ENCODE measurements around the gene EDEM3. TPM values are rescaled to one million over a fixed set of nuclear protein-coding genes. Genes with fewer than 3 reads are reported as not detected.

The EDEM3 gene
- total RNA-seq, 4 donors from 2014 or later: 28.1 to 57.0 (median 42.7) TPM

GRCh38 chr1:184664661-184665060 is 90.0 kb downstream of the EDEM3 start:
- H3K36me3 ChIP-seq: no peaks in the 10 kb centered on the region
- no peak overlapping the region for H3K4me3 ChIP-seq
- no peaks in the 10 kb centered on the region for H3K9me3 ChIP-seq
- intact Hi-C loops (cut with DNase I; ENCODE audit: low total_unique reads): loop anchor here (5.0 to 10.0 kb wide), 2 partner anchors 277 to 590 kb away; partner anchors contain the start of gene C1orf21
- in situ Hi-C loops (cut with MboI; ENCODE audit: low pct_ligation_motif_present in 1 of 4, low pct_unique_long_range_greater_than_20kb in 1 of 4, low sequenced_read_pairs in 3 of 4): loop anchor here (5.0 to 25.0 kb wide), 5 partner anchors 277 to 587 kb away; partner anchors contain the start of gene C1orf21 (in 2 of the 4)
- DNase-seq: no peak
- H3K4me1 ChIP-seq: peaks cover 7 to 21% (median 11%) of the 10 kb centered on the region in 4 donors
- WGBS, 2 donors (ENCODE audit: low coverage in 1 of 2): 86% methylated on average over 15 of the region's 15 CpGs; no CpG with 5 or more reads in 1 of the 2 donors
- TF ChIP-seq POLR2A (IDR thresholded peaks at IDR 0.05) (no peak), CTCF (IDR thresholded peaks at IDR 0.05) (no peak), POLR2AphosphoS5 (IDR thresholded peaks at IDR 0.05) (no peak), EP300 (IDR thresholded peaks at IDR 0.05; ENCODE audit: low read depth) (no peak)
- H3K27ac ChIP-seq: no peak overlapping the region
- H3K27me3 ChIP-seq: no peaks in the 10 kb centered on the region

GRCh38 chr1:184664042-184664660 is 90.5 kb downstream of the EDEM3 start:
- Histone ChIP-seq H3K4me3 (peak overlapping the region in 3 of 4 donors; percentile 24 to 46 (median 26)), H3K36me3 (no peaks in the 10 kb centered on the region), H3K27me3 (no peaks in the 10 kb centered on the region), H3K4me1 (peaks cover 7 to 21% (median 11%) of the 10 kb centered on the region in 4 donors), H3K9me3 (no peaks in the 10 kb centered on the region), H3K27ac (peak overlapping the region in 1 of 4 donors; percentile 20)
- in situ Hi-C loops (cut with MboI; ENCODE audit: low pct_ligation_motif_present in 1 of 4, low pct_unique_long_range_greater_than_20kb in 1 of 4, low sequenced_read_pairs in 3 of 4): loop anchor here (25.0 kb wide), 4 partner anchors 277 to 577 kb away; partner anchors contain the start of gene C1orf21 (in 2 of the 4)
- DNase-seq: peak; percentile 79
- no peak for TF ChIP-seq POLR2A (IDR thresholded peaks at IDR 0.05)
- TF ChIP-seq CTCF (IDR thresholded peaks at IDR 0.05): peak; percentile 88 to 97 (median 93)
- WGBS, 2 donors (ENCODE audit: low coverage in 1 of 2): 36 to 45% methylated on average over 5 to 20 of the region's 40 CpGs
- intact Hi-C loops (cut with DNase I; ENCODE audit: low total_unique reads): loop anchor here (5.0 to 10.0 kb wide), 2 partner anchors 277 to 589 kb away; partner anchors contain the start of gene C1orf21

GRCh38 chr1:184661801-184662200 is 92.9 kb downstream of the EDEM3 start:
- Histone ChIP-seq H3K4me1 (peaks cover 7 to 21% (median 11%) of the 10 kb centered on the region in 4 donors), H3K27me3 (no peaks in the 10 kb centered on the region), H3K36me3 (no peaks in the 10 kb centered on the region), H3K4me3 (no peak overlapping the region), H3K9me3 (no peaks in the 10 kb centered on the region), H3K27ac (no peak overlapping the region)
- DNase-seq: no peak
- intact Hi-C loops (cut with DNase I; ENCODE audit: low total_unique reads) (loop anchor here (5.0 to 10.0 kb wide), 2 partner anchors 274 to 587 kb away; partner anchors contain the start of gene C1orf21), in situ Hi-C loops (cut with MboI; ENCODE audit: low pct_ligation_motif_present in 1 of 4, low pct_unique_long_range_greater_than_20kb in 1 of 4, low sequenced_read_pairs in 3 of 4) (loop anchor here (25.0 kb wide), 4 partner anchors 274 to 574 kb away; partner anchors contain the start of gene C1orf21 (in 2 of the 4))
- TF ChIP-seq CTCF (IDR thresholded peaks at IDR 0.05): no peak
- TF ChIP-seq EP300 (IDR thresholded peaks at IDR 0.05; ENCODE audit: low read depth): no peak
- TF ChIP-seq POLR2AphosphoS5 (IDR thresholded peaks at IDR 0.05): no peak
- TF ChIP-seq POLR2A (IDR thresholded peaks at IDR 0.05): no peak
- 3 to 67% methylated on average over 1 of the region's 1 CpG for WGBS, 2 donors (ENCODE audit: low coverage in 1 of 2)

- no peak for TF ChIP-seq POLR2AphosphoS5 (IDR thresholded peaks at IDR 0.05)
- TF ChIP-seq POLR2A (IDR thresholded peaks at IDR 0.05): no peak
- TF ChIP-seq CTCF (IDR thresholded peaks at IDR 0.05): no peak
- no peak for TF ChIP-seq EP300 (IDR thresholded peaks at IDR 0.05; ENCODE audit: low read depth)
- H3K9me3 ChIP-seq: no peaks in the 10 kb centered on the region
- peaks cover 7 to 21% (median 11%) of the 10 kb centered on the region in 4 donors for H3K4me1 ChIP-seq
- no peak for DNase-seq
- intact Hi-C loops (cut with DNase I; ENCODE audit: low total_unique reads): loop anchor here (5.0 to 10.0 kb wide), 2 partner anchors 273 to 586 kb away; partner anchors contain the start of gene C1orf21
- in situ Hi-C loops (cut with MboI; ENCODE audit: low pct_ligation_motif_present in 1 of 4, low pct_unique_long_range_greater_than_20kb in 1 of 4, low sequenced_read_pairs in 3 of 4): loop anchor here (25.0 kb wide), 4 partner anchors 273 to 573 kb away; partner anchors contain the start of gene C1orf21 (in 2 of the 4)
- H3K27ac ChIP-seq: no peak overlapping the region
- H3K27me3 ChIP-seq: no peaks in the 10 kb centered on the region
- H3K4me3 ChIP-seq: no peak overlapping the region
- no peaks in the 10 kb centered on the region for H3K36me3 ChIP-seq
- WGBS, 2 donors (ENCODE audit: low coverage in 1 of 2): 50 to 93% methylated on average over 1 to 2 of the region's 2 CpGs
These were observed 94.0 kb downstream of the EDEM3 start for GRCh38 chr1:184660462-184661191.

Measured in transverse colon (tissue), 4 donors.